A549 (cell line): ENCODE results near the gene NOP53. TPM values are rescaled to one million over a fixed set of nuclear protein-coding genes. Genes with fewer than 3 reads are reported as not detected.
A peak's percentile ranks its signal among the peaks of the same experiment; 100 is the strongest.

Experiments used
- ATAC-seq, 2 experiments: fragments of 200-7000 bp in 1 of 2; fragments of >200 bp in 1 of 2; cut with Nextera tagmentation in 1 of 2; cut with Tn5 transposase in 1 of 2; 3 replicates each; pipeline versions ENCODE4 v1.8.0 to v1.9.1; 2018 to 2020; ENCODE audit warnings: mild to moderate bottlenecking in 1 of 2, moderate library complexity in 1 of 2
- CTCF ChIA-PET: fragments of 300-600 bp; sonication (Branson Sonifier 250); formaldehyde crosslinking; extraction: SDS; loops from one replicate; lab custom pipeline; 2021; ENCODE audit warnings: antibody characterized with exemption, inconsistent platforms; lab: Yijun Ruan, JAX
- POLR2A ChIA-PET: fragments of 350-600 bp; formaldehyde crosslinking; extraction: SDS; loops from one replicate; lab custom pipeline; 2021; ENCODE audit warnings: antibody characterized with exemption, inconsistent platforms; lab: Yijun Ruan, JAX
- DNase-seq, 2 experiments: peaks; one replicate each; pipeline versions ENCODE4 v3.0.0 to v3.0.0-alpha.2; 2011 to 2016; ENCODE audit warnings: low read depth in 1 of 2, low spot score in 1 of 2
- FAIRE-seq: peaks from 2 replicates; lab custom pipeline; 2011; peaks lifted over from hg19 to GRCh38; lab: Jason Lieb, UNC
- H3K27ac ChIP-seq, 2 experiments: fragments of >200 bp; sonication (Bioruptor Twin); formaldehyde crosslinking; 3 replicates each; pipeline ENCODE4 v1.5.1; 2016 to 2017
- H3K4me1 ChIP-seq: fragments of >200 bp; sonication (Bioruptor Twin); formaldehyde crosslinking; 3 replicates; pipeline ENCODE4 v1.6.1; 2016
- H3K4me2 ChIP-seq: fragments of >200 bp; sonication (Bioruptor Twin); formaldehyde crosslinking; 3 replicates; pipeline ENCODE4 v1.6.1; 2016
- H3K4me3 ChIP-seq: fragments of >200 bp; sonication (Bioruptor Twin); formaldehyde crosslinking; 3 replicates; pipeline ENCODE4 v1.5.1; 2016
- H3K9me3 ChIP-seq: fragments of >200 bp; sonication (Bioruptor Twin); formaldehyde crosslinking; 3 replicates; pipeline ENCODE4 v1.6.1; 2016
- CBX2 ChIP-seq: fragments of 200-600 bp; sonication (generic); IDR thresholded peaks from 2 replicates; pipeline ENCODE4 v1.6.1; 2016; ENCODE audit warnings: low read depth, mild to moderate bottlenecking, borderline replicate concordance
- EHMT2 ChIP-seq: fragments of 200-600 bp; sonication (generic); IDR thresholded peaks from 2 replicates; pipeline ENCODE4 v1.6.1; 2016; ENCODE audit warnings: antibody characterized with exemption, low read depth, mild to moderate bottlenecking, moderate library complexity
- KDM1A ChIP-seq: fragments of 200-600 bp; sonication (generic); IDR thresholded peaks from 2 replicates; pipeline ENCODE4 v1.6.1; 2016; ENCODE audit warnings: low read depth, mild to moderate bottlenecking
- KDM5A ChIP-seq: fragments of 200-600 bp; sonication (generic); IDR thresholded peaks from 2 replicates; pipeline ENCODE4 v1.6.1; 2016; ENCODE audit warnings: antibody characterized with exemption, mild to moderate bottlenecking
- MYC ChIP-seq: IDR thresholded peaks from 2 replicates; pipeline ENCODE4 v1.6.1; 2012; ENCODE audit warnings: mild to moderate bottlenecking, inconsistent platforms, low read length, improper control_type of control experiment, borderline replicate concordance
- RARB ChIP-seq: fragments of 250-450 bp; sonication (Bioruptor Pico); IDR thresholded peaks from 2 replicates; pipeline ENCODE4 v1.8.0; 2021; ENCODE audit warnings: mild to moderate bottlenecking, moderate library complexity
- RFX5 ChIP-seq: fragments of 450-650 bp; IDR thresholded peaks from 2 replicates; pipeline ENCODE4 v1.7.1; 2014; ENCODE audit warnings: antibody characterized with exemption, mild to moderate bottlenecking, moderate library complexity
- RNF2 ChIP-seq: fragments of 200-600 bp; sonication (generic); IDR thresholded peaks from 2 replicates; pipeline ENCODE4 v1.6.1; 2016; ENCODE audit warnings: low read depth, mild to moderate bottlenecking, antibody characterized with exemption, moderate library complexity, borderline replicate concordance
- TP53 ChIP-seq: fragments of 250-450 bp; sonication (Bioruptor Pico); IDR thresholded peaks from 2 replicates; pipeline ENCODE4 v1.5.0; 2021; ENCODE audit warnings: mild to moderate bottlenecking, moderate library complexity
- ZSCAN20 ChIP-seq: fragments of 250-450 bp; sonication (Bioruptor Pico); IDR thresholded peaks from 2 replicates; pipeline ENCODE4 v1.8.0; 2022; ENCODE audit warnings: mild to moderate bottlenecking, moderate library complexity
- WGBS: methylation state at CpG from one replicate; pipeline ENCODE4 v1.1.6; 2017; ENCODE audit errors: missing lambda C conversion rate; 5-methylcytosine and 5-hydroxymethylcytosine counted together
- polyA plus RNA-seq, 4 experiments: library from polyadenylated mRNA; depleted of rRNA in 3 of 4; stranded (reverse); fragments of >200 nt; fragmentation: RNase III in 1 of 4; extraction: RNeasy Plus Mini Kit Qiagen cat#74134 plus additional on column Dnase treatment in 1 of 4; gene quantifications; 2 replicates in 3 of 4; 3 replicates in 1 of 4; pipeline ENCODE4 v1.2.3, GENCODE V29; 2011 to 2017
- TF ChIP-seq, protein P1 (sequence below): fragments of 150-350 bp; IDR thresholded peaks from 2 replicates; pipeline ENCODE4 v1.6.1; 2014; ENCODE audit warnings: low read depth, mild to moderate bottlenecking, low read length
- TF ChIP-seq, protein P2 (sequence below): IDR thresholded peaks from 2 replicates; pipeline ENCODE4 v1.6.1; 2012
- TF ChIP-seq, protein P3 (sequence below): fragments of >200 bp; sonication (Bioruptor Twin); formaldehyde crosslinking; IDR thresholded peaks from 3 replicates; pipeline ENCODE4 v1.5.1; 2016
- TF ChIP-seq, protein P4 (sequence below): IDR thresholded peaks from 2 replicates; pipeline ENCODE4 v1.6.1; 2012
- TF ChIP-seq, protein P5 (sequence below): fragments of >200 bp; sonication (Bioruptor Twin); formaldehyde crosslinking; IDR thresholded peaks from 2 replicates; pipeline ENCODE4 v1.6.1; 2016

NOP53 gene
- polyA plus RNA-seq, 2 of the 4 experiments (the other 2 are of a cell fraction): 135 to 182 TPM

DNA sequence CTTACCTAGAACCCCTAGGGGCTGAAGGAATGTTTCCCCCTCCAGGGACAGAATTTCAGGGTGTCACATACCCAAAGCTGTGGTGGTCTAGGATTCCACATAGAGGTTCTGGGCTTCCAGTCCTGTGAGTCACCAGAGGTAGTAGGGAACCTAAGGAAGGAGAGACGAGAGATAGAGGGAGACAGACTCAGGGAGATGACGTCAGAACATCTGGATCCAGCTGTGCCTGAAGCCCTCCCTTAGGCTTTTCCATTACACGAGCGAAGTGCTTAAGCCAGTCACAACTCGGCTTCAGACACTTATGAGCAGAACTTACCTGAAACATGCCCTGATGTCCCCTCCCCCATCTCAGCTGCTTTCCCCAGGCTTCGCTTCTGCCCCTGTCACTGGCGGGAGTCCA lies 21.3 kb downstream of the NOP53 start:
- H3K9me3 ChIP-seq: no peaks in the 10 kb centered on the region
- no peaks in the 10 kb centered on the region for H3K4me1 ChIP-seq
- H3K4me2 ChIP-seq: no peak overlapping the region
- FAIRE-seq: no peak
- no peak for DNase-seq
- TF ChIP-seq EHMT2 (no peak), KDM1A (no peak), ZSCAN20 (CRISPR knock-in tag) (no peak)
- TF ChIP-seq, protein P1, sequence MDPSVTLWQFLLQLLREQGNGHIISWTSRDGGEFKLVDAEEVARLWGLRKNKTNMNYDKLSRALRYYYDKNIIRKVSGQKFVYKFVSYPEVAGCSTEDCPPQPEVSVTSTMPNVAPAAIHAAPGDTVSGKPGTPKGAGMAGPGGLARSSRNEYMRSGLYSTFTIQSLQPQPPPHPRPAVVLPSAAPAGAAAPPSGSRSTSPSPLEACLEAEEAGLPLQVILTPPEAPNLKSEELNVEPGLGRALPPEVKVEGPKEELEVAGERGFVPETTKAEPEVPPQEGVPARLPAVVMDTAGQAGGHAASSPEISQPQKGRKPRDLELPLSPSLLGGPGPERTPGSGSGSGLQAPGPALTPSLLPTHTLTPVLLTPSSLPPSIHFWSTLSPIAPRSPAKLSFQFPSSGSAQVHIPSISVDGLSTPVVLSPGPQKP: no peak
- ChIA-PET CTCF (interaction anchor here (1.1 to 7.6 kb wide), 14 partner anchors 10 to 330 kb away, joined by 3 to 145 read pairs (median 11); partner anchors contain the start of genes EHD2, NOP53 and SELENOW), POLR2A (no interaction called here)
- ATAC-seq: 0 out of 6 replicates have a peak, but pooled peaks of 1 of the 2 experiments have one; percentile 13
- no peak overlapping the region for H3K27ac ChIP-seq
- H3K4me3 ChIP-seq: no peak overlapping the region
- WGBS: 69% methylated on average over 7 of the region's 7 CpGs

DNA sequence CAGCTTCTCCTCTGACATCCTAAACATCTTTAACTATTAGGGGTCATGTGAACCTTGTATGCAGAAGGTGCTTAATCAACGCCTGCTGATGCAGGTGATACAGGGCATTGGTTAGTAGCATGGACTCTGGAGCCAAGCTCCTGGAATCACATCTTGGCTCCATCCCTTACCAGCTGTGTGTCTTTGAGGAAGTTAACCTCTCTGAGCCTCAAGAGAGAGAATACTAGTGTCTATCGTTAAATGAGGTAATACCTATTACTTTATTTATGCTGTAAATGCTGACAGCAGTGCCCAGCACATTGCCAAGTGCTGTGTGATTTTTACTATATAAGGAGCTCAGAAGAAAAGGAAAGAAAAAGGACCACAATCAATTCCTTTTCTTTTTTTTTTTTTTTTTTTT lies 22.0 kb downstream of the NOP53 start:
- WGBS: 70% methylated on average over 2 of the region's 2 CpGs

GRCh38 chr19:47768604-47769003 lies 23.3 kb downstream of the NOP53 start:
- TF ChIP-seq, protein P2, sequence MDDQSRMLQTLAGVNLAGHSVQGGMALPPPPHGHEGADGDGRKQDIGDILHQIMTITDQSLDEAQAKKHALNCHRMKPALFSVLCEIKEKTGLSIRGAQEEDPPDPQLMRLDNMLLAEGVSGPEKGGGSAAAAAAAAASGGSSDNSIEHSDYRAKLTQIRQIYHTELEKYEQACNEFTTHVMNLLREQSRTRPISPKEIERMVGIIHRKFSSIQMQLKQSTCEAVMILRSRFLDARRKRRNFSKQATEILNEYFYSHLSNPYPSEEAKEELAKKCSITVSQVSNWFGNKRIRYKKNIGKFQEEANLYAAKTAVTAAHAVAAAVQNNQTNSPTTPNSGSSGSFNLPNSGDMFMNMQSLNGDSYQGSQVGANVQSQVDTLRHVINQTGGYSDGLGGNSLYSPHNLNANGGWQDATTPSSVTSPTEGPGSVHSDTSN: no peak
- TF ChIP-seq, protein P3, sequence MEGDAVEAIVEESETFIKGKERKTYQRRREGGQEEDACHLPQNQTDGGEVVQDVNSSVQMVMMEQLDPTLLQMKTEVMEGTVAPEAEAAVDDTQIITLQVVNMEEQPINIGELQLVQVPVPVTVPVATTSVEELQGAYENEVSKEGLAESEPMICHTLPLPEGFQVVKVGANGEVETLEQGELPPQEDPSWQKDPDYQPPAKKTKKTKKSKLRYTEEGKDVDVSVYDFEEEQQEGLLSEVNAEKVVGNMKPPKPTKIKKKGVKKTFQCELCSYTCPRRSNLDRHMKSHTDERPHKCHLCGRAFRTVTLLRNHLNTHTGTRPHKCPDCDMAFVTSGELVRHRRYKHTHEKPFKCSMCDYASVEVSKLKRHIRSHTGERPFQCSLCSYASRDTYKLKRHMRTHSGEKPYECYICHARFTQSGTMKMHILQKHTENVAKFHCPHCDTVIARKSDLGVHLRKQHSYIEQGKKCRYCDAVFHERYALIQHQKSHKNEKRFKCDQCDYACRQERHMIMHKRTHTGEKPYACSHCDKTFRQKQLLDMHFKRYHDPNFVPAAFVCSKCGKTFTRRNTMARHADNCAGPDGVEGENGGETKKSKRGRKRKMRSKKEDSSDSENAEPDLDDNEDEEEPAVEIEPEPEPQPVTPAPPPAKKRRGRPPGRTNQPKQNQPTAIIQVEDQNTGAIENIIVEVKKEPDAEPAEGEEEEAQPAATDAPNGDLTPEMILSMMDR: 0 out of 3 replicates have a peak, but pooled peaks have one; percentile 8
- no peak overlapping the region for H3K4me2 ChIP-seq
- H3K9me3 ChIP-seq: no peaks in the 10 kb centered on the region
- ChIA-PET CTCF (interaction anchor here (1.0 to 7.6 kb wide), 5 partner anchors 17 to 95 kb away, joined by 3 to 145 read pairs (median 35); partner anchors contain the start of genes EHD2 and NOP53), POLR2A (interaction anchor here (0.7 kb wide), 1 partner anchor 64 kb away, joined by 3 read pairs; no protein-coding TSS in a partner anchor)
- peak; percentile 44 to 49; a peak in 4 of 6 replicates for ATAC-seq
- WGBS: 58% methylated on average over 2 of the region's 2 CpGs
- no peak for FAIRE-seq
- peak in 1 of 2 experiments; percentile 51 for DNase-seq
- no peak overlapping the region for H3K4me3 ChIP-seq
- H3K27ac ChIP-seq: no peak overlapping the region
- H3K4me1 ChIP-seq: no peaks in the 10 kb centered on the region

More for the DNA sequence above, 22.0 kb downstream of the NOP53 start:
- no peak overlapping the region for H3K27ac ChIP-seq
- no peaks in the 10 kb centered on the region for H3K9me3 ChIP-seq
- POLR2A ChIA-PET: no interaction called here
- no peak overlapping the region for H3K4me2 ChIP-seq
- CTCF ChIA-PET: interaction anchor here (0.6 to 7.6 kb wide), 14 partner anchors 10 to 469 kb away, joined by 3 to 145 read pairs (median 11); partner anchors contain the start of genes EHD2, NOP53 and SELENOW
- ATAC-seq: no peak
- DNase-seq: no peak
- TF ChIP-seq, protein P3: no peak
- TF ChIP-seq KDM5A (no peak), TP53 (no peak), MYC (no peak), RFX5 (no peak), RNF2 (no peak), CBX2 (no peak), RARB (CRISPR knock-in tag) (no peak)
- TF ChIP-seq, protein P4, sequence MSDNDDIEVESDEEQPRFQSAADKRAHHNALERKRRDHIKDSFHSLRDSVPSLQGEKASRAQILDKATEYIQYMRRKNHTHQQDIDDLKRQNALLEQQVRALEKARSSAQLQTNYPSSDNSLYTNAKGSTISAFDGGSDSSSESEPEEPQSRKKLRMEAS: no peak
- TF ChIP-seq, protein P5, sequence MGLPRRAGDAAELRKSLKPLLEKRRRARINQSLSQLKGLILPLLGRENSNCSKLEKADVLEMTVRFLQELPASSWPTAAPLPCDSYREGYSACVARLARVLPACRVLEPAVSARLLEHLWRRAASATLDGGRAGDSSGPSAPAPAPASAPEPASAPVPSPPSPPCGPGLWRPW: no peak
- no peaks in the 10 kb centered on the region for H3K4me1 ChIP-seq
- FAIRE-seq: no peak
- H3K4me3 ChIP-seq: no peak overlapping the region
